Stomach (tissue), 9 donors: ENCODE data around the gene LARGE1. TPM values are rescaled to one million over a fixed set of nuclear protein-coding genes. Genes with fewer than 3 reads are reported as not detected.

Experiments used
- DNase-seq, 2 donors: peaks; one replicate each; pipeline versions ENCODE4 v3.0.0 to v3.0.0-alpha.2; 2013 to 2019
- H3K27ac ChIP-seq, 5 donors: fragments of 200-600 bp in 4 of 5; sonication (generic) in 4 of 5; one replicate each; pipeline ENCODE4 v1.5.1; 2013 to 2019; ENCODE audit warnings: mild to moderate bottlenecking in 1 of 5, moderate library complexity in 1 of 5
- H3K27me3 ChIP-seq, 3 donors: fragments of 200-600 bp; sonication (generic); one replicate each; pipeline ENCODE4 v1.5.1; 2017 to 2019; ENCODE audit warnings: mixed run types in 1 of 3
- H3K36me3 ChIP-seq, 4 donors: fragments of 200-600 bp; sonication (generic); 1 replicate in 3 of 4; 2 replicates in 1 of 4; pipeline ENCODE4 v1.5.1; 2016 to 2019
- H3K4me1 ChIP-seq, 4 donors: fragments of 200-600 bp; sonication (generic); one replicate each; pipeline ENCODE4 v1.5.1; 2016 to 2019
- H3K4me3 ChIP-seq, 4 donors: fragments of 200-600 bp; sonication (generic) in 3 of 4; one replicate each; pipeline ENCODE4 v1.5.1; 2016 to 2019; ENCODE audit warnings: mild to moderate bottlenecking in 1 of 4
- H3K9me3 ChIP-seq, 4 donors: fragments of 200-600 bp; sonication (generic); one replicate each; pipeline ENCODE4 v1.5.1; 2016 to 2019
- CTCF ChIP-seq, 7 experiments: fragments of 450-650 bp in 4 of 7; fragments of 200-600 bp in 3 of 7; sonication (generic) in 3 of 7; IDR thresholded peaks; one replicate each; pipeline ENCODE4 v1.5.1; 2016 to 2019; ENCODE audit warnings: antibody characterized with exemption in 7 of 7, control low read depth in 2 of 7, mild to moderate bottlenecking in 1 of 7
- EP300 ChIP-seq: sonication (generic); formaldehyde crosslinking; IDR thresholded peaks from one replicate; pipeline ENCODE4 v1.6.1; 2017; ENCODE audit warnings: antibody characterized with exemption
- POLR2A ChIP-seq, 4 donors: fragments of 450-650 bp; IDR thresholded peaks; one replicate each; pipeline ENCODE4 v1.6.1; 2016; ENCODE audit warnings: antibody characterized with exemption in 4 of 4, control low read depth in 2 of 4, mild to moderate bottlenecking in 1 of 4, moderate library complexity in 1 of 4
- POLR2AphosphoS5 ChIP-seq, 3 donors: sonication (generic); formaldehyde crosslinking; IDR thresholded peaks; one replicate each; pipeline ENCODE4 v1.6.1; 2016; ENCODE audit warnings: antibody characterized with exemption in 3 of 3
- WGBS, 5 donors: extraction: QIAGEN DNeasy Blood & Tissue Kit in 3 of 5; methylation state at CpG; one replicate each; pipeline versions ENCODE4 v1.1.5 to v1.1.7; 2013 to 2018; 5-methylcytosine and 5-hydroxymethylcytosine counted together
- intact Hi-C: fragments of 100-400 bp; cut with DNase I; formaldehyde crosslinking; loops from one replicate; pipeline ENCODE4 v1.15.1; 2023; ENCODE audit warnings: low total_unique reads
- polyA plus RNA-seq, 3 donors: library from polyadenylated mRNA; stranded (reverse); fragments of 200-250 nt; gene quantifications; one replicate each; pipeline ENCODE4 v1.2.3, GENCODE V29; 2013
- total RNA-seq, 5 donors: library from RNA; depleted of rRNA; stranded (reverse); fragments of >200 nt; gene quantifications; one replicate each; pipeline versions ENCODE4 v1.1.0 to v1.2.3, GENCODE V29; 2014 to 2016
- donor health status: healthy with polysubstance abuse.
- donor health status: Bipolar disorder and iron deficiency.
- donor health status: healthy.

LARGE1 gene
- total and polyA plus RNA-seq, 8 donors = 3.5 to 110 (median 51.6) TPM

DNA sequence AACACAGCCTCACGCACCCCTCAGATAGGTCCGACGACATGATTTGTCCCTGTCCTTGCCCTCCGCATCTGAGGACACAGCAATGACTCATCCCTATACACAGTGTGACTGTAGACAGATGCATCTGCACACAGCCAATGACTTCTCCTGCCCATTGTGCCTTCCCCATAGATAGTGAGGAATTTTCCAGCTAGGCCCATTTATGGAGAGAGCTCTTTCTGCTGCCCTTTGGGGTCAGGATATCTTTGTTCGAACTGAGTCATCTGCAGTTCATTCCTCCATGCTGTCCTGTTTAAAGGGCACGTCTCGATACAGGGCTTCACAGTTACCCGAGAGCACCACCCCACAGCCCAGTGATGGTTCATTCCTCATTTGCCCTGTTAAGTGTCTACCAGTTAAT lies 96.7 kb downstream of the LARGE1 start:
- H3K27me3 ChIP-seq = no peaks in the 10 kb centered on the region
- no peak overlapping the region for H3K4me3 ChIP-seq
- WGBS, 5 donors = 74 to 85% (median 80%) methylated on average over 8 of the region's 8 CpGs
- H3K27ac ChIP-seq = peak overlapping the region in 1 of 5 donors; percentile 7
- H3K4me1 ChIP-seq = peaks cover 0 to 33% (median 10%) of the 10 kb centered on the region in 4 donors
- intact Hi-C loops = no loop called here
- H3K9me3 ChIP-seq = no peaks in the 10 kb centered on the region
- DNase-seq = no peak
- TF ChIP-seq EP300 (no peak), POLR2A (IDR thresholded peaks at IDR 0.05) (no peak), POLR2AphosphoS5 (IDR thresholded peaks at IDR 0.05) (no peak), CTCF (IDR thresholded peaks at IDR 0.05) (no peak)
- H3K36me3 ChIP-seq = no peaks in the 10 kb centered on the region

DNA sequence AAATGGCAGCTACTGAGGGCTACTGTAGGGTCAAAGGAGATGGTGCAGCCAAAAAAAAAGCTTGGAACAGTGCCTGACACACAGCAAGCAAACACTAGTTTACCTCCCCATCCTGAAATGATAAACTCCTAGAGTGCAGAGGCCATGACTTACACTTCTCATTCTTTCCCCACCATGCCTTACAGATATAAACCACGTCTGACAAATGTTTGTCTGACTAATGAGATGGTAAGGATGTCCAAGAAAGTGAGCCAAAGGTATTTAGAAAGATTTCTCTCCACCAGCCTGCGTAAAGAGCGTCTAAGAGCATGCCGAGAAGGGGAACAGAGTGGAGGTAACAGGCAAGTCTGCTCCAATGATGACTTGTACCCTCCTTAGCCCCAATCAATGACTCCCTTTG lies 99.0 kb downstream of the LARGE1 start:
- Histone ChIP-seq H3K4me3 (no peak overlapping the region), H3K27me3 (no peaks in the 10 kb centered on the region), H3K27ac (no peak overlapping the region), H3K36me3 (no peaks in the 10 kb centered on the region), H3K4me1 (peaks cover 0 to 33% (median 10%) of the 10 kb centered on the region in 4 donors), H3K9me3 (no peaks in the 10 kb centered on the region)
- no peak for TF ChIP-seq CTCF (IDR thresholded peaks at IDR 0.05)
- no peak for TF ChIP-seq EP300
- TF ChIP-seq POLR2AphosphoS5 (IDR thresholded peaks at IDR 0.05) = no peak
- TF ChIP-seq POLR2A (IDR thresholded peaks at IDR 0.05) = no peak
- 66 to 82% (median 70%) methylated on average over 4 of the region's 4 CpGs for WGBS, 5 donors
- intact Hi-C loops = no loop called here
- no peak for DNase-seq

DNA sequence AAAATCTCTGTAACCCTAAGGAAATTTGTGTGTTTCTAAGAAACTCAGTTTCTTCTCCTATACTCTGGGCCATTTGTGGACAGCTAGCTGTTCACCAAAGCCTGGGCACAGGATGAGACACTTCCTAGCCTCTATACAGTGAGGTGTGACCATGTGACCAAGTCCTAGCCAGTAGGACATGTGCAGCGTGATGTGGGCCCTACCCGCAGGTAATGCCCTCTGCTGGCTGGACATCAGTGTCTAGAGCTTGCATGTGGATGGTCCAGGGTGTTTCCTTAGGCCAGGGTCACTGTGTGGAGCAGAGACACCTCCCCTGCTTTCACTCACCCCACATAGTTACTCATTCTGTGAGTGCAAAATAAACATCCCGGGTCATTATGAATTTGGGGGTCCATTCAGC lies 100.5 kb downstream of the LARGE1 start:
- Histone ChIP-seq H3K4me3 (no peak overlapping the region), H3K27me3 (no peaks in the 10 kb centered on the region), H3K27ac (no peak overlapping the region), H3K4me1 (peaks cover 0 to 21% (median 7%) of the 10 kb centered on the region in 4 donors), H3K36me3 (no peaks in the 10 kb centered on the region), H3K9me3 (no peaks in the 10 kb centered on the region)
- intact Hi-C loops = no loop called here
- DNase-seq = no peak
- WGBS, 5 donors = 64 to 96% (median 93%) methylated on average over 3 of the region's 3 CpGs
- TF ChIP-seq CTCF (IDR thresholded peaks at IDR 0.05) (no peak), POLR2A (IDR thresholded peaks at IDR 0.05) (no peak)

- WGBS, 5 donors = 67 to 91% (median 80%) methylated on average over 4 of the region's 4 CpGs
These were observed 102.7 kb downstream of the LARGE1 start for GRCh38 chr22:33817512-33818127.

More at GRCh38 chr22:33817512-33818127, 102.7 kb downstream of the LARGE1 start:
- intact Hi-C loops = no loop called here
- Histone ChIP-seq H3K4me1 (peaks cover under 1 to 7% (median under 1%) of the 10 kb centered on the region in 4 donors), H3K27ac (no peak overlapping the region), H3K9me3 (no peaks in the 10 kb centered on the region), H3K36me3 (no peaks in the 10 kb centered on the region), H3K4me3 (no peak overlapping the region), H3K27me3 (no peaks in the 10 kb centered on the region)
- DNase-seq = no peak
- TF ChIP-seq POLR2AphosphoS5 (IDR thresholded peaks at IDR 0.05) (no peak), POLR2A (IDR thresholded peaks at IDR 0.05) (no peak), EP300 (no peak), CTCF (IDR thresholded peaks at IDR 0.05) (no peak)
